ENCODE results near the gene PHKA1. TPM values are rescaled to one million over a fixed set of nuclear protein-coding genes. Genes with fewer than 3 reads are reported as not detected.
"Not testable (repeated sequence)": the region's sequence is repeated elsewhere in the genome, so short reads cannot be mapped to it uniquely, and the experiment has no call there.

PHKA1 gene
- total RNA-seq, 1 experiment from 2014 or later: 9.1 TPM

DNA sequence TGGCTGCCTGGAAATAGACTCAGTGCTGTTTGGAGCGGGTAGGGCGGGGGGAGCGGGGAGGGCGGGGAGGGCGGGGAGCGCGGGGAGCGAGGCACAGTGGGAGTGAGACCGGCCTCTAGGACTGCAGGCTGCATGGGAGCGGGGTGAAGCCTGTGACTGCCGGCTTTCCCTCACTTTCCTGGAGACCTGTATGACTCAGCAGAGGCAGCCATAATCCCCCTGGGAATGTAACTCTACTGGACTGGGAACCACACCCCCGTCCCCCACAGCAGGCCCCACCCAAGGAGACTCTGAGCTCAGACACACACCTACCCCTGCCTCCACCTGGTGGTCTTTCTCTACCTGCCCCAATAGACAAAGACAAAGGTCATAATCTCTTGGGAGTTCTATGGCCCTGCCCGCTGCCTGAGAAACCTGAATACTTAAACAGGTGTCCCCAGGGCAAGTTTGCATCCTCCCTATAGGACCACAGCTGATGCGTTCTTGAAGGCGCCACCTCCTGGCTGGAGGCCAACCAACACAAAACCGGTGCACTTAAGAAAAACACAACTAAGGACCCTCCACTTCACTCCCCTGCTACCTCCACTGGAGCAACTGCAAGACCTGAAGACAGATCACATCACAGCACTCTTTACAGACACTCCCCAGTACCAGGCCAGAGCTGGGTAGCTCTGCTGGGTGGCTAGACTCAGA, 159.5 kb downstream of the PHKA1 start:
- TF ChIP-seq, protein P1, sequence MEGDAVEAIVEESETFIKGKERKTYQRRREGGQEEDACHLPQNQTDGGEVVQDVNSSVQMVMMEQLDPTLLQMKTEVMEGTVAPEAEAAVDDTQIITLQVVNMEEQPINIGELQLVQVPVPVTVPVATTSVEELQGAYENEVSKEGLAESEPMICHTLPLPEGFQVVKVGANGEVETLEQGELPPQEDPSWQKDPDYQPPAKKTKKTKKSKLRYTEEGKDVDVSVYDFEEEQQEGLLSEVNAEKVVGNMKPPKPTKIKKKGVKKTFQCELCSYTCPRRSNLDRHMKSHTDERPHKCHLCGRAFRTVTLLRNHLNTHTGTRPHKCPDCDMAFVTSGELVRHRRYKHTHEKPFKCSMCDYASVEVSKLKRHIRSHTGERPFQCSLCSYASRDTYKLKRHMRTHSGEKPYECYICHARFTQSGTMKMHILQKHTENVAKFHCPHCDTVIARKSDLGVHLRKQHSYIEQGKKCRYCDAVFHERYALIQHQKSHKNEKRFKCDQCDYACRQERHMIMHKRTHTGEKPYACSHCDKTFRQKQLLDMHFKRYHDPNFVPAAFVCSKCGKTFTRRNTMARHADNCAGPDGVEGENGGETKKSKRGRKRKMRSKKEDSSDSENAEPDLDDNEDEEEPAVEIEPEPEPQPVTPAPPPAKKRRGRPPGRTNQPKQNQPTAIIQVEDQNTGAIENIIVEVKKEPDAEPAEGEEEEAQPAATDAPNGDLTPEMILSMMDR (IDR thresholded peaks at IDR 0.05; ENCODE audit: unreplicated experiment): no peak
- DNase-seq (ENCODE audit: unreplicated experiment): peak; percentile 78
- no peaks in the 10 kb centered on the region for H3K36me3 Mint-ChIP-seq (ENCODE audit: insufficient read depth, unreplicated experiment)
- intact Hi-C loops (cut with micrococcal nuclease): no loop called here
- CTCF ChIA-PET: interaction anchor here (0.8 to 1.6 kb wide), 4 partner anchors 14 to 309 kb away, joined by 3 to 6 read pairs (median 3); no protein-coding TSS in a partner anchor
- no peaks in the 10 kb centered on the region for H3K9me3 Mint-ChIP-seq (ENCODE audit: unreplicated experiment)
- H3K27ac Mint-ChIP-seq (ENCODE audit: low read depth, unreplicated experiment): no peak overlapping the region
- POLR2A ChIA-PET: interaction anchor here (0.7 kb wide), 1 partner anchor 20 kb away, joined by 5 read pairs; no protein-coding TSS in a partner anchor
- no TSS peak for BruUV-seq (replicated peaks)
- H3K4me1 Mint-ChIP-seq (ENCODE audit: insufficient read depth, unreplicated experiment): peaks cover 6% of the 10 kb centered on the region
- peaks cover 68% of the 10 kb centered on the region for H3K27me3 Mint-ChIP-seq (ENCODE audit: insufficient read depth, unreplicated experiment)
- H3K4me3 Mint-ChIP-seq (ENCODE audit: unreplicated experiment): no peak overlapping the region

DNA sequence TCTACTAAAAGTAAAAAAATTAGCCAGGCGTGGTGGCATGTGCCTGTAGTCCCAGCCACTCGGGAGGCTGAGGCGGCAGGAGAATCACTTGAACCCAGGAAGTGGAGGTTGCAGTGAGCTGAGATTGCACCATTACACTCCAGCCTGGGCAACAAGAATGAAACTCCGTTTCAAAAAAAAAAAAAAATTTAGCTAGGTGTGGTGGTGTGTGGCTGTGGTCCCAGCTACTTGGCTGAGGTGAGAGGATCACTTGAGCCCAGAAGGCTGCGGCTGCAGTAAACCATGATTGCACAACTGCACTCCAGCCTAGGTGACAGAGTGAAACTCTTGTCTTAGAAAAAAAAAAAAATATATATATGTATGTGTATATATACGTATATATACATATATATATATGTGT, 161.7 kb downstream of the PHKA1 start:
- BruUV-seq (replicated peaks); H3K9me3 Mint-ChIP-seq (ENCODE audit: unreplicated experiment); H3K36me3 Mint-ChIP-seq (ENCODE audit: insufficient read depth, unreplicated experiment); H3K27ac Mint-ChIP-seq (ENCODE audit: low read depth, unreplicated experiment); H3K4me3 Mint-ChIP-seq (ENCODE audit: unreplicated experiment); POLR2A ChIA-PET; H3K4me1 Mint-ChIP-seq (ENCODE audit: insufficient read depth, unreplicated experiment); intact Hi-C loops (cut with micrococcal nuclease): not testable (repeated sequence)
- CTCF ChIA-PET: interaction anchor here (0.6 to 1.0 kb wide), 3 partner anchors 13 to 311 kb away, joined by 3 read pairs; no protein-coding TSS in a partner anchor
- peak; percentile 45 for DNase-seq (ENCODE audit: unreplicated experiment)
- peaks cover 76% of the 10 kb centered on the region for H3K27me3 Mint-ChIP-seq (ENCODE audit: insufficient read depth, unreplicated experiment)

- H3K27me3 Mint-ChIP-seq (ENCODE audit: insufficient read depth, unreplicated experiment): peaks cover 80% of the 10 kb centered on the region
- H3K9me3 Mint-ChIP-seq (ENCODE audit: unreplicated experiment): no peaks in the 10 kb centered on the region
- H3K36me3 Mint-ChIP-seq (ENCODE audit: insufficient read depth, unreplicated experiment): peaks cover 6% of the 10 kb centered on the region
- intact Hi-C loops (cut with micrococcal nuclease): no loop called here
- ChIA-PET POLR2A (no interaction called here), CTCF (interaction anchor here (0.6 kb wide), 1 partner anchor 400 kb away, joined by 3 read pairs; no protein-coding TSS in a partner anchor)
- peak; percentile 23 for DNase-seq (ENCODE audit: unreplicated experiment)
- H3K4me3 Mint-ChIP-seq (ENCODE audit: unreplicated experiment): no peak overlapping the region
- BruUV-seq (replicated peaks): no TSS peak
- H3K4me1 Mint-ChIP-seq (ENCODE audit: insufficient read depth, unreplicated experiment): no peaks in the 10 kb centered on the region
- TF ChIP-seq, protein P1 (IDR thresholded peaks at IDR 0.05; ENCODE audit: unreplicated experiment): no peak
- H3K27ac Mint-ChIP-seq (ENCODE audit: low read depth, unreplicated experiment): no peak overlapping the region
These were observed 168.1 kb downstream of the PHKA1 start for GRCh38 chrX:72545990-72546389.

DNA sequence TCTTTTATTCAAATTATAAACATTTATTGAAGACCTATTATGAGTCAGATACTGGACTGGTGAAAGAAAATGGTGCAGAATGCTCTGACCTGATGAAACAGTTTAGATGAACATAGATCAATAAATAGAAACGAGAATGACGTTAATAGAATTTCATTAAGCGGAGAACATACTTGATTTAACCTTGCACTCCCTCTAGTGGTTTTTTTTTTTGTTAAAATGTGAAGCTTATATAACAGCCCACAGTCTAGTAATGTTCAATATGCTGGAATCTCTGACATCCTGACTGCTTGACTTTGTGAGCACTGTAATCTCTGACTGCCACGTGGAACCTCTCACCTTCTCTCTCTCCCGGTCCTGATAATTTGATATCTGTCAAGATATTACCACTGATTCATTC, 173.8 kb downstream of the PHKA1 start:
- ChIA-PET POLR2A (interaction anchor here (1.2 kb wide), 1 partner anchor 267 kb away, joined by 3 read pairs; no protein-coding TSS in a partner anchor), CTCF (interaction anchor here (0.6 to 3.2 kb wide), 12 partner anchors 8 to 1880 kb away, joined by 3 to 11 read pairs (median 3); no protein-coding TSS in a partner anchor)
- Mint-ChIP-seq H3K4me3 (ENCODE audit: unreplicated experiment) (no peak overlapping the region), H3K9me3 (ENCODE audit: unreplicated experiment) (no peaks in the 10 kb centered on the region), H3K4me1 (ENCODE audit: insufficient read depth, unreplicated experiment) (no peaks in the 10 kb centered on the region), H3K27ac (ENCODE audit: low read depth, unreplicated experiment) (no peak overlapping the region), H3K36me3 (ENCODE audit: insufficient read depth, unreplicated experiment) (peaks cover 9% of the 10 kb centered on the region), H3K27me3 (ENCODE audit: insufficient read depth, unreplicated experiment) (peaks cover 56% of the 10 kb centered on the region)
- no TSS peak for BruUV-seq (replicated peaks)
- TF ChIP-seq, protein P1 (IDR thresholded peaks at IDR 0.05; ENCODE audit: unreplicated experiment): peak; percentile 27
- DNase-seq (ENCODE audit: unreplicated experiment): peak; percentile 14
- intact Hi-C loops (cut with micrococcal nuclease): loop anchor here (1.0 kb wide), 1 partner anchor 295 kb away; no protein-coding TSS in a partner anchor

All from MCF 10A (cell line).